Stimulated activated CD8-positive, alpha-beta memory T cell treated with anti-CD3 and anti-CD28 coated beads, Interleukin-15, amount 100 ng/mL, for 1 hour (primary cell): ENCODE data around the gene ACTL6B.

ENCODE experiments used
- DNase-seq: peaks from one replicate; pipeline ENCODE4 v3.0.0-alpha.2; 2020; ENCODE audit warnings: low read depth

ACTL6B gene

GRCh38 chr7:100599911-100600729, 56.1 kb downstream of the ACTL6B start:
- no peak for DNase-seq

GRCh38 chr7:100598425-100598824, 57.8 kb downstream of the ACTL6B start:
- no peak for DNase-seq

DNA sequence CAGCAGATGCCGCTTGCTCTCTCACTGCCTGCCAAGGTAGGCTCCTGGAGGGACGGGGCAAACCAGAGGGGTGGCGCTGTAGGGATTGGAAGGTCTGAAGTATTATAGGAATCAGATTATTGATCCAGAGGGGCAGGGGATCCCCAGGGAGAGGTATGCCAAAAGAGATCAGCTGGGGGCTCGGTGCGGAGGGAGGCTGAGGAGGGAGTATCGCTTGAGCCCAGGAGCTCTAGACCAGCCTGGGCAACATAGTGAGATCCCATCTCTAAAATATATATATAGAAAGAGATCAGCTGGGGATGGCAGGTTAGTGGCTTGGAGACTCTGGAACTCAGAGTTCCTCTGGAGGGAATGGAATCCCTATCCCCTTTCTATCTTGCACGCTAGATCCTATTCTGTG, 61.1 kb downstream of the ACTL6B start:
- DNase-seq: no peak
